Measurements from ENCODE around the gene CARD19. TPM values are rescaled to one million over a fixed set of nuclear protein-coding genes. Genes with fewer than 3 reads are reported as not detected.

Gene CARD19
- total and polyA plus RNA-seq, 2 of the 8 experiments (the other 6 are each of a cell fraction or from before 2014, with no cell fraction given) = 21.2 to 112 TPM

DNA sequence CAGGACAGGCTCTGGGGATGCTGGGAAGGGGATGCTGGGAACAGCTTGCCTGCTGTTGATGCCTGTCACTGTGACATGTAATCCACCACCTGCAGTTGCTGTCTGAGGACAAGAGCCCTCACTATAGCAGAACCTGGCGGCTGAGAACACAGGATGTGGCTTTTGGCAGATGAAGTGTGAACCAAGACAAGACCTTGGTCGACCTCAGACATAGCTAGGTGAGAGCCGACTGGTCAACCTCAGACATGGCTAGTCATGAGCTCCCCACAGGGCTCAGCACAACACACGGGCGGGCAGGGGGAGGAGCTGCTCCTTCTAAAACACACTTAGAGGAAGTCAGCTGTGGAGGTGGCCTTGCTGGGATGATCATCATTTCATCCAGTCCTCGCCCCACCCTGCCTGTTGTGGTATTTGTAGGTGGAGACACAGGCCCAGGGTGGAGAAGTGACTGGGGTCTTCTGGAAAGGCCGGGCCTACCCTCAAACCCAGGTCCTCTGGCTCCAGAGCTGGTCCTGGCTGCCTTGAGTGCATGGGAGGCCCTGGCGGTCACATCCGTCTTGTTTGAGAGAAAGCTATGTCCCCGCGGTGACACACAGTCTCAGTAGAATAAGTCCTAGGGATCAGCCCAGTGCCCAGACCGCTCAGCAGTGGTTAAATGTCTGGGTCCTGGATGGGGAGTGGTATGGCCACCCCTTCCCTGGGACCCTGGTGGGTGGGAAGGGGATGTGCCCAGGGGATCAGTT, 31.5 kb upstream of the CARD19 start (continued):
- TF ChIP-seq, protein P1, sequence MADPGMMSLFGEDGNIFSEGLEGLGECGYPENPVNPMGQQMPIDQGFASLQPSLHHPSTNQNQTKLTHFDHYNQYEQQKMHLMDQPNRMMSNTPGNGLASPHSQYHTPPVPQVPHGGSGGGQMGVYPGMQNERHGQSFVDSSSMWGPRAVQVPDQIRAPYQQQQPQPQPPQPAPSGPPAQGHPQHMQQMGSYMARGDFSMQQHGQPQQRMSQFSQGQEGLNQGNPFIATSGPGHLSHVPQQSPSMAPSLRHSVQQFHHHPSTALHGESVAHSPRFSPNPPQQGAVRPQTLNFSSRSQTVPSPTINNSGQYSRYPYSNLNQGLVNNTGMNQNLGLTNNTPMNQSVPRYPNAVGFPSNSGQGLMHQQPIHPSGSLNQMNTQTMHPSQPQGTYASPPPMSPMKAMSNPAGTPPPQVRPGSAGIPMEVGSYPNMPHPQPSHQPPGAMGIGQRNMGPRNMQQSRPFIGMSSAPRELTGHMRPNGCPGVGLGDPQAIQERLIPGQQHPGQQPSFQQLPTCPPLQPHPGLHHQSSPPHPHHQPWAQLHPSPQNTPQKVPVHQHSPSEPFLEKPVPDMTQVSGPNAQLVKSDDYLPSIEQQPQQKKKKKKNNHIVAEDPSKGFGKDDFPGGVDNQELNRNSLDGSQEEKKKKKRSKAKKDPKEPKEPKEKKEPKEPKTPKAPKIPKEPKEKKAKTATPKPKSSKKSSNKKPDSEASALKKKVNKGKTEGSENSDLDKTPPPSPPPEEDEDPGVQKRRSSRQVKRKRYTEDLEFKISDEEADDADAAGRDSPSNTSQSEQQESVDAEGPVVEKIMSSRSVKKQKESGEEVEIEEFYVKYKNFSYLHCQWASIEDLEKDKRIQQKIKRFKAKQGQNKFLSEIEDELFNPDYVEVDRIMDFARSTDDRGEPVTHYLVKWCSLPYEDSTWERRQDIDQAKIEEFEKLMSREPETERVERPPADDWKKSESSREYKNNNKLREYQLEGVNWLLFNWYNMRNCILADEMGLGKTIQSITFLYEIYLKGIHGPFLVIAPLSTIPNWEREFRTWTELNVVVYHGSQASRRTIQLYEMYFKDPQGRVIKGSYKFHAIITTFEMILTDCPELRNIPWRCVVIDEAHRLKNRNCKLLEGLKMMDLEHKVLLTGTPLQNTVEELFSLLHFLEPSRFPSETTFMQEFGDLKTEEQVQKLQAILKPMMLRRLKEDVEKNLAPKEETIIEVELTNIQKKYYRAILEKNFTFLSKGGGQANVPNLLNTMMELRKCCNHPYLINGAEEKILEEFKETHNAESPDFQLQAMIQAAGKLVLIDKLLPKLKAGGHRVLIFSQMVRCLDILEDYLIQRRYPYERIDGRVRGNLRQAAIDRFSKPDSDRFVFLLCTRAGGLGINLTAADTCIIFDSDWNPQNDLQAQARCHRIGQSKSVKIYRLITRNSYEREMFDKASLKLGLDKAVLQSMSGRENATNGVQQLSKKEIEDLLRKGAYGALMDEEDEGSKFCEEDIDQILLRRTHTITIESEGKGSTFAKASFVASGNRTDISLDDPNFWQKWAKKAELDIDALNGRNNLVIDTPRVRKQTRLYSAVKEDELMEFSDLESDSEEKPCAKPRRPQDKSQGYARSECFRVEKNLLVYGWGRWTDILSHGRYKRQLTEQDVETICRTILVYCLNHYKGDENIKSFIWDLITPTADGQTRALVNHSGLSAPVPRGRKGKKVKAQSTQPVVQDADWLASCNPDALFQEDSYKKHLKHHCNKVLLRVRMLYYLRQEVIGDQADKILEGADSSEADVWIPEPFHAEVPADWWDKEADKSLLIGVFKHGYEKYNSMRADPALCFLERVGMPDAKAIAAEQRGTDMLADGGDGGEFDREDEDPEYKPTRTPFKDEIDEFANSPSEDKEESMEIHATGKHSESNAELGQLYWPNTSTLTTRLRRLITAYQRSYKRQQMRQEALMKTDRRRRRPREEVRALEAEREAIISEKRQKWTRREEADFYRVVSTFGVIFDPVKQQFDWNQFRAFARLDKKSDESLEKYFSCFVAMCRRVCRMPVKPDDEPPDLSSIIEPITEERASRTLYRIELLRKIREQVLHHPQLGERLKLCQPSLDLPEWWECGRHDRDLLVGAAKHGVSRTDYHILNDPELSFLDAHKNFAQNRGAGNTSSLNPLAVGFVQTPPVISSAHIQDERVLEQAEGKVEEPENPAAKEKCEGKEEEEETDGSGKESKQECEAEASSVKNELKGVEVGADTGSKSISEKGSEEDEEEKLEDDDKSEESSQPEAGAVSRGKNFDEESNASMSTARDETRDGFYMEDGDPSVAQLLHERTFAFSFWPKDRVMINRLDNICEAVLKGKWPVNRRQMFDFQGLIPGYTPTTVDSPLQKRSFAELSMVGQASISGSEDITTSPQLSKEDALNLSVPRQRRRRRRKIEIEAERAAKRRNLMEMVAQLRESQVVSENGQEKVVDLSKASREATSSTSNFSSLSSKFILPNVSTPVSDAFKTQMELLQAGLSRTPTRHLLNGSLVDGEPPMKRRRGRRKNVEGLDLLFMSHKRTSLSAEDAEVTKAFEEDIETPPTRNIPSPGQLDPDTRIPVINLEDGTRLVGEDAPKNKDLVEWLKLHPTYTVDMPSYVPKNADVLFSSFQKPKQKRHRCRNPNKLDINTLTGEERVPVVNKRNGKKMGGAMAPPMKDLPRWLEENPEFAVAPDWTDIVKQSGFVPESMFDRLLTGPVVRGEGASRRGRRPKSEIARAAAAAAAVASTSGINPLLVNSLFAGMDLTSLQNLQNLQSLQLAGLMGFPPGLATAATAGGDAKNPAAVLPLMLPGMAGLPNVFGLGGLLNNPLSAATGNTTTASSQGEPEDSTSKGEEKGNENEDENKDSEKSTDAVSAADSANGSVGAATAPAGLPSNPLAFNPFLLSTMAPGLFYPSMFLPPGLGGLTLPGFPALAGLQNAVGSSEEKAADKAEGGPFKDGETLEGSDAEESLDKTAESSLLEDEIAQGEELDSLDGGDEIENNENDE (IDR thresholded peaks at IDR 0.05; ENCODE audit: insufficient replicate concordance, low read length) = no peak
- no peak for TF ChIP-seq TAF1 (IDR thresholded peaks at IDR 0.05; ENCODE audit: low read depth, low read length)
- no peak for TF ChIP-seq KDM5A (IDR thresholded peaks at IDR 0.05; ENCODE audit: low read length)
- TF ChIP-seq CTBP2 (IDR thresholded peaks at IDR 0.05; ENCODE audit: borderline replicate concordance, insufficient read depth, insufficient read length, low read length) = no peak
- no peak for TF ChIP-seq CHD2 (IDR thresholded peaks at IDR 0.05; ENCODE audit: low read length)
- no peak for TF ChIP-seq SIN3A (conservative IDR thresholded peaks at IDR 0.05 in 1 of 2, IDR thresholded peaks at IDR 0.05 in 1 of 2; ENCODE audit: low read depth in 1 of 2, low read length in 2 of 2)
- TF ChIP-seq POU5F1 (IDR thresholded peaks at IDR 0.05; ENCODE audit: low read depth, low read length) = no peak
- TF ChIP-seq POLR2AphosphoS5 (IDR thresholded peaks at IDR 0.05; ENCODE audit: low read depth, low read length) = no peak

All from H1 (cell line).